ENCODE data around the gene AP5M1.
"Not testable (repeated sequence)": the region's sequence is repeated elsewhere in the genome, so short reads cannot be mapped to it uniquely, and the experiment has no call there.

Gene AP5M1

DNA sequence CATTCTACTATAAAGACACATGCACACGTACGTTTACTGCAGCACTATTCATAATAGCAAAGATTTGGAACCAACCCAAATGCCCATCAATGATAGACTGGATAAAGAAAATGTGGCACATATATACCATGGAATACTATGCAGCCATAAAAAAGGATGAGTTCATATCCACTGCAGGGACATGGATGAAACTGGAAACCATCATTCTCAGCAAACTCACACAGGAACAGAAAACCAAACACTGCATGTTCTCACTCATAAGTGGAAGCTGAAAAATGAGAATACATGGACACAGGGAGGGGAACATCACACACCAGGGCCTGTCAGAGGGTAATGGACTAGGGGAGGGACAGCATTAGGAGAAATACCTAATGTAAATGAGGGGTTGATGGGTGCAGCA, 10.6 kb upstream of the AP5M1 start:
- not testable (repeated sequence) for H3K9me3 ChIP-seq (ENCODE audit: low read length); H3K36me3 ChIP-seq (ENCODE audit: insufficient read depth, low read length); H3K9ac ChIP-seq (ENCODE audit: low read length); H3K4me3 ChIP-seq (ENCODE audit: low read depth in 1 of 2, low read length in 2 of 2); H3K27ac ChIP-seq (ENCODE audit: low read depth, low read length); H3K27me3 ChIP-seq (ENCODE audit: control insufficient read depth in 1 of 2, insufficient read depth in 2 of 2, low read length in 2 of 2); H3K4me1 ChIP-seq (ENCODE audit: insufficient read depth, low read length)

- Histone ChIP-seq H3K27me3 (ENCODE audit: control insufficient read depth in 1 of 2, insufficient read depth in 2 of 2, low read length in 2 of 2) (no peaks in the 10 kb centered on the region), H3K27ac (ENCODE audit: low read depth, low read length) (no peak overlapping the region), H3K4me1 (ENCODE audit: insufficient read depth, low read length) (peaks cover 6% of the 10 kb centered on the region), H3K9me3 (ENCODE audit: low read length) (no peaks in the 10 kb centered on the region), H3K9ac (ENCODE audit: low read length) (no peak overlapping the region), H3K4me3 (ENCODE audit: low read depth in 1 of 2, low read length in 2 of 2) (no peak overlapping the region), H3K36me3 (ENCODE audit: insufficient read depth, low read length) (no peaks in the 10 kb centered on the region)
Measured at GRCh38 chr14:57259672-57260071, 9.1 kb upstream of the AP5M1 start.

GRCh38 chr14:57261604-57262003, 7.2 kb upstream of the AP5M1 start:
- peaks cover 12% of the 10 kb centered on the region for H3K4me1 ChIP-seq (ENCODE audit: insufficient read depth, low read length)
- H3K4me3 ChIP-seq (ENCODE audit: low read depth in 1 of 2, low read length in 2 of 2) = no peak overlapping the region
- H3K27me3 ChIP-seq (ENCODE audit: control insufficient read depth in 1 of 2, insufficient read depth in 2 of 2, low read length in 2 of 2) = no peaks in the 10 kb centered on the region

GRCh38 chr14:57262117-57262516, 6.7 kb upstream of the AP5M1 start:
- Histone ChIP-seq H3K27ac (ENCODE audit: low read depth, low read length) (no peak overlapping the region), H3K9ac (ENCODE audit: low read length) (no peak overlapping the region), H3K27me3 (ENCODE audit: control insufficient read depth in 1 of 2, insufficient read depth in 2 of 2, low read length in 2 of 2) (no peaks in the 10 kb centered on the region), H3K36me3 (ENCODE audit: insufficient read depth, low read length) (no peaks in the 10 kb centered on the region), H3K4me3 (ENCODE audit: low read depth in 1 of 2, low read length in 2 of 2) (no peak overlapping the region), H3K4me1 (ENCODE audit: insufficient read depth, low read length) (peaks cover 13% of the 10 kb centered on the region), H3K9me3 (ENCODE audit: low read length) (no peaks in the 10 kb centered on the region)

More at GRCh38 chr14:57261604-57262003, 7.2 kb upstream of the AP5M1 start:
- Histone ChIP-seq H3K36me3 (ENCODE audit: insufficient read depth, low read length) (no peaks in the 10 kb centered on the region), H3K27ac (ENCODE audit: low read depth, low read length) (no peak overlapping the region), H3K9ac (ENCODE audit: low read length) (no peak overlapping the region), H3K9me3 (ENCODE audit: low read length) (no peaks in the 10 kb centered on the region)

DNA sequence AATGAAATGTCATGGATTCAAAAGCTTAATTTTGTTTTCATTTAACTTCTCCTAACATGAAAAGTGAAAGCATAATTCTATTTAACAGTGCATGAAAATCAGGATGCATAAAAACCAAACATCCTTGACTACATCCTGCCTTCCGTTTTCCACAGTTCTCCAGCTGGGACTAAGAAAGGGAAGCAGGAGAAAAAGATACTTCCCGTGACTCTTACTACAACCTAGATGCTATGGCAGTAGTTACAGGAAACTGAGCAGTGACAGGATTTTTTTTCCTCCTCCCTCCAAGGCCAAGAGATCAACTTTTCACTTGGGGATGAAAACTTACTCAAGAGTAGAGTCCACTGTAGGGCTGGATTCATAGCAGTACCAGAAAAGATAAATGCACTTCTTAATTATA, 2.7 kb upstream of the AP5M1 start:
- Histone ChIP-seq H3K27ac (ENCODE audit: low read depth, low read length) (no peak overlapping the region), H3K36me3 (ENCODE audit: insufficient read depth, low read length) (no peaks in the 10 kb centered on the region), H3K9me3 (ENCODE audit: low read length) (no peaks in the 10 kb centered on the region), H3K4me3 (ENCODE audit: low read depth in 1 of 2, low read length in 2 of 2) (no peak overlapping the region), H3K9ac (ENCODE audit: low read length) (no peak overlapping the region), H3K27me3 (ENCODE audit: control insufficient read depth in 1 of 2, insufficient read depth in 2 of 2, low read length in 2 of 2) (no peaks in the 10 kb centered on the region), H3K4me1 (ENCODE audit: insufficient read depth, low read length) (peaks cover 30% of the 10 kb centered on the region)

DNA sequence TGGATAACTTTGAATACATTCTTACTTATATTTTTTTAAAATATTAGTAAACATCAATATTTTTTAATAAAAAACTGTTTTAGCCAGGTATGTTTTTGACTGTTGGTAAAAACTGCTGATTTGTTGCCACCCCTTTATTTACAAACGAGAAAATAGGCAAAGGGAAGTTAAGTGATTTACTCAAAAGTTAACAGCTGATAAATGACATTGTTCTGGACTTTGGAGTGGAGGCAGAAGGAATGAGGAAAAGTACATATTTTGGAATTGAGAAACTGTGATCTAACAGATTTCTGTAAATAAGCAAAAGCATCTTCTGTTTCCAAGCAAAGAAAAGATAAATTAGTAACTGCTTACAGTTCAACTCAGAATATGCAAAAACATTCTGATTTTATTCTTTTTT, 4.5 kb downstream of the AP5M1 start:
- Histone ChIP-seq H3K4me1 (ENCODE audit: insufficient read depth, low read length) (peaks cover 16% of the 10 kb centered on the region), H3K27me3 (ENCODE audit: control insufficient read depth in 1 of 2, insufficient read depth in 2 of 2, low read length in 2 of 2) (no peaks in the 10 kb centered on the region), H3K9me3 (ENCODE audit: low read length) (no peaks in the 10 kb centered on the region), H3K27ac (ENCODE audit: low read depth, low read length) (no peak overlapping the region), H3K4me3 (ENCODE audit: low read depth in 1 of 2, low read length in 2 of 2) (no peak overlapping the region), H3K36me3 (ENCODE audit: insufficient read depth, low read length) (peaks cover 9% of the 10 kb centered on the region), H3K9ac (ENCODE audit: low read length) (no peak overlapping the region)

DNA sequence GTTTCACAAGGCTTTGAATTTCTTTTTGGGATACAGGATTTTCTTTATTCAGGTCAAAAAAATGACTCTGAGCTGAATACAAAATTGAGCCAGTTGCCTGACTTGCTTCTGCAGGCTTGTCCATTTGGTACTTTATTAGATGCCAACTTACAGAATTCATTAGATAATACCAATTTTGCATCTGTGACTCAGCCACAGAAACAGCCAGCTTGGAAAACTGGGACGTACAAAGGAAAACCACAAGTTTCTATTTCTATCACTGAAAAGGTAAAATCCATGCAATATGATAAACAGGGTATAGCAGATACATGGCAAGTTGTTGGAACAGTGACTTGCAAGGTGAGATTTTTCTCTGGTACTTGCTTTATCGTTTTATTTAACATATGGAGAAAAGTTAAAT, 5.8 kb downstream of the AP5M1 start:
- Histone ChIP-seq H3K27me3 (ENCODE audit: control insufficient read depth in 1 of 2, insufficient read depth in 2 of 2, low read length in 2 of 2) (no peaks in the 10 kb centered on the region), H3K9ac (ENCODE audit: low read length) (no peak overlapping the region), H3K4me1 (ENCODE audit: insufficient read depth, low read length) (peaks cover 16% of the 10 kb centered on the region), H3K36me3 (ENCODE audit: insufficient read depth, low read length) (peaks cover 9% of the 10 kb centered on the region), H3K27ac (ENCODE audit: low read depth, low read length) (no peak overlapping the region), H3K9me3 (ENCODE audit: low read length) (no peaks in the 10 kb centered on the region), H3K4me3 (ENCODE audit: low read depth in 1 of 2, low read length in 2 of 2) (no peak overlapping the region)

GRCh38 chr14:57275023-57275664, 6.4 kb downstream of the AP5M1 start:
- Histone ChIP-seq H3K9me3 (ENCODE audit: low read length) (no peaks in the 10 kb centered on the region), H3K27ac (ENCODE audit: low read depth, low read length) (no peak overlapping the region), H3K36me3 (ENCODE audit: insufficient read depth, low read length) (peaks cover 9% of the 10 kb centered on the region), H3K4me1 (ENCODE audit: insufficient read depth, low read length) (peaks cover 12% of the 10 kb centered on the region), H3K9ac (ENCODE audit: low read length) (no peak overlapping the region), H3K27me3 (ENCODE audit: control insufficient read depth in 1 of 2, insufficient read depth in 2 of 2, low read length in 2 of 2) (no peaks in the 10 kb centered on the region), H3K4me3 (ENCODE audit: low read depth in 1 of 2, low read length in 2 of 2) (no peak overlapping the region)

GRCh38 chr14:57277062-57277461, 8.3 kb downstream of the AP5M1 start:
- Histone ChIP-seq H3K27ac (ENCODE audit: low read depth, low read length) (no peak overlapping the region), H3K9me3 (ENCODE audit: low read length) (no peaks in the 10 kb centered on the region), H3K36me3 (ENCODE audit: insufficient read depth, low read length) (peaks cover 16% of the 10 kb centered on the region), H3K27me3 (ENCODE audit: control insufficient read depth in 1 of 2, insufficient read depth in 2 of 2, low read length in 2 of 2) (no peaks in the 10 kb centered on the region), H3K4me1 (ENCODE audit: insufficient read depth, low read length) (no peaks in the 10 kb centered on the region), H3K4me3 (ENCODE audit: low read depth in 1 of 2, low read length in 2 of 2) (no peak overlapping the region), H3K9ac (ENCODE audit: low read length) (no peak overlapping the region)

GRCh38 chr14:57287745-57288144, 19.0 kb downstream of the AP5M1 start:
- Histone ChIP-seq H3K9ac (ENCODE audit: low read length) (no peak overlapping the region), H3K27ac (ENCODE audit: low read depth, low read length) (no peak overlapping the region), H3K27me3 (ENCODE audit: control insufficient read depth in 1 of 2, insufficient read depth in 2 of 2, low read length in 2 of 2) (no peaks in the 10 kb centered on the region), H3K4me1 (ENCODE audit: insufficient read depth, low read length) (no peaks in the 10 kb centered on the region), H3K36me3 (ENCODE audit: insufficient read depth, low read length) (peaks cover 41% of the 10 kb centered on the region), H3K4me3 (ENCODE audit: low read depth in 1 of 2, low read length in 2 of 2) (no peak overlapping the region), H3K9me3 (ENCODE audit: low read length) (no peaks in the 10 kb centered on the region)

GRCh38 chr14:57290751-57291150, 22.0 kb downstream of the AP5M1 start:
- H3K9ac ChIP-seq (ENCODE audit: low read length) = no peak overlapping the region
- no peaks in the 10 kb centered on the region for H3K9me3 ChIP-seq (ENCODE audit: low read length)
- no peaks in the 10 kb centered on the region for H3K4me1 ChIP-seq (ENCODE audit: insufficient read depth, low read length)
- H3K27me3 ChIP-seq (ENCODE audit: control insufficient read depth in 1 of 2, insufficient read depth in 2 of 2, low read length in 2 of 2) = no peaks in the 10 kb centered on the region
- H3K36me3 ChIP-seq (ENCODE audit: insufficient read depth, low read length) = peaks cover 22% of the 10 kb centered on the region
- no peak overlapping the region for H3K4me3 ChIP-seq (ENCODE audit: low read depth in 1 of 2, low read length in 2 of 2)
- no peak overlapping the region for H3K27ac ChIP-seq (ENCODE audit: low read depth, low read length)
